HG03469 (cell line): Measurements from ENCODE around the gene NKX6-2.
"Not testable (repeated sequence)": the region's sequence is repeated elsewhere in the genome, so short reads cannot be mapped to it uniquely, and the experiment has no call there.

Source experiments
- ATAC-seq: cut with Tn5 transposase; IDR thresholded peaks from one replicate; pipeline ENCODE4 v1.9.1; 2021; ENCODE audit warnings: mild to moderate bottlenecking, moderate library complexity, moderate number of reproducible peaks; ENCODE audit not compliant: unreplicated experiment

Gene NKX6-2

DNA sequence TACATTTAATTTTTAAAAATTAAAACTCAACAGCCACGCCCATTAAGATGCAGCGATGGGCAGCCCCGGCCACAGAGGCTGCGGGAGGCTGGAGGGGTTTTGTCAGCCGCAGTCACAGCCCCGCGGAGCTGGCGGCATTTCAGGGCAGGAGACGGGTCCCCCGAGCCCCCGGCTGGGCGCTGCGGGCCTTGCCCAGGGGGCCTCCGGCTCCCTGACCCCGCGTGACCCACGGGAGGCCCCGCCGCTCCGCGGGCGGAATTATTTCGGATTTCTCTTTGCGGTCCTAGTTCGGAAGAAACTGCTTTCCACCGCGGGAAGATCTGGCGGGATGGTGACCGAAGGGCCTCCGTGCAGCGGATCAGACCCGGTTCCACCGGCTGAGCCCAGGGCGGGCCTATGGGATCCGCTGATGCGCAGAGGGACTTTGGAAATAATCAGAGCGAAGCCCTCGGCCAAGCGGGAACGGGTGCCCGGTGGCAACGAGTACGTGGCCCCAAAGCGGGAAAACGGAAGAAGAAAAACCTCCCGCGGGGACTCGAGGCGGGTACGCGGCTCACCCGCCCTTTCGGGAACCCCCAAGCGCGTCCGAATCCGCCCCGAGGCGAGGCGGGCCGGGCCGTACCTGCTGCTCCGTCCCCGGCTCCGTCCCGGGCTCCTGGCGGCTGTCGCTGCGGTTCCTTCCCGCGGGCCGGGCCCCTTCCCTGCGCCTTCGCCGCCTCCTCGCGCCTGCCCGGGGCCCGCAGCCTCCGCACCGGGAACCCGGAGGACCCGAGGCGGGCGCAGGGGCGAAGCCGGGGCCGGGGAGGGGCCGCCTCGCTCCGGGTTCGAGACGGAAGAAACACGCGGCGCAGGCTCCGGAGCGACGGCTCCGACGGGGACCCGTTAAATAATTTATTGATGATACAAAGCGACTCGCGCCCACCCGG lies 1.7 kb downstream of the NKX6-2 start:
- ATAC-seq: no peak

DNA sequence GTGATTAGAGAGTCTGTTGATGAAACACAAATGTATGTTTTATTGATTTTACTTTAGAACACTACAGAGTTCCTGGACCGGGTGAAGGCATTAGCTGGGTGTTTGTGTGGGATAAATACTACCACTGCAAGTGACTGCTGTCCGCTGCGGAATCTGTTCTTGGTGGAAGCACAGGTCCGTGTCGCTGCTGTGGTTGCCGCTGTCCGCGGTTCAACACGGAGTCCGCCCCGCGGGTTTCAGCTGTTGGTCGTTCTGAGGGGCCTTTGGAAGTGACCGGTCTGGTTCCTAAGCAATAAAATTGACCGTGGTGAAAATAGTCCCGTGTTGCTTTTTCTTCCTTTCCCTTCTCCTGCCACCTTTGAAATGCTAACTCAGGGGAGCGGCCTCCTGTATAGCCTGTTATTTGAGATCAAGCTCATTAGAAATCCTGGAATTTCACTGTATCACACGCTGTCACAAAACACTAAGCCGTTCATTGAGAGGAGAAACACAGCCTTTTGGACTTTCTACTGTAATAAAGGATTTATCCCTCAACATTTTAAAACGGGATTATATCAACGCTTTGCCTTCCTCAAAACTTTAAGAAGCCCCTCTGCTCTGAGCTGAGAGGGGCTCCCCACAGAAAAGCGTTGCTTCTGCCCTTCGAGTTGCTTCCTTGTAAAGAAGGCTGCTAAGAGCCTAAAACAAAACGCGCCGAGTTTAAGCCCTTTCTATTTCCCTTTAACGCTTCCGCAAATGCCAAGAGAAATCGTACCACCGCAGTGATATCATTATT lies 2.6 kb downstream of the NKX6-2 start:
- no peak for ATAC-seq

DNA sequence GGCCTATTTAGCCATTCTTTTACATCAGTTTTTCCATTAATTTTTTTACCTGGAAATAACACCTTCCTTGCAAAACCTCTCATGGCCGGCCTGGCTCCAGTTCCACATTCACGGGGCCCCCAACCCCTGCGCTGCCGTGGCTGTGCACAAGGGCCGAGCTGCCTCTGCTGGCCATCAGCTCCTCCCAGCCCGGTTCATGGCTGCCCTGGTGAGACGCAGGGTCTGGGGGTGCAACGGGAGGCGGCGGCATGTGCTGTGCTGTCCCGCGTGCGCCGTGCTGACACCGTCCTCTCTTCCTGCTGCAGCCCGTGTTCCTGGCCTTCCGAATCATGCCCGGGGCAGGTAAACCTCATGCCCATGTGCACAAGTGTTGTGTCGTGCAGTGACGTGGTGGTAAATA lies 4.4 kb downstream of the NKX6-2 start:
- ATAC-seq: no peak

DNA sequence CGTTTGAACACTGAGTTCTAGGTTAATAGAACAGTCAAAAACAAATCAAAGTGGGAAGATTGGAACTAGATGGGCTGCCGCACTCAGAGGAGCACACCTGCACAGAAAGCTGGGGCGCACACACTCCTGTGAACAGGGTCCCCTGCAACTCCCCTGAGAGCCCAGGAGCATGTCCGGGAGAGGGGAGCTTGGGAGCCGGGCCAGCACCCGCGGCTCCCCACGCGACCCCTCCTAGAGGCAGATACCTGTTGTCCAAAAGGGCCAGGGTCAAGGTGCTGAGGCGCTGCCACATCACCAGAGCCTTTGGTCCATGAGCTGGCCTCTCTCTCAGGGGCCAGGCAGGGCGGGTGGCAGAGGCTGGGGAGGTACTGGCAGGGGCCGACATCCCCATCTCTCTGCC lies 5.6 kb downstream of the NKX6-2 start:
- ATAC-seq: no peak

DNA sequence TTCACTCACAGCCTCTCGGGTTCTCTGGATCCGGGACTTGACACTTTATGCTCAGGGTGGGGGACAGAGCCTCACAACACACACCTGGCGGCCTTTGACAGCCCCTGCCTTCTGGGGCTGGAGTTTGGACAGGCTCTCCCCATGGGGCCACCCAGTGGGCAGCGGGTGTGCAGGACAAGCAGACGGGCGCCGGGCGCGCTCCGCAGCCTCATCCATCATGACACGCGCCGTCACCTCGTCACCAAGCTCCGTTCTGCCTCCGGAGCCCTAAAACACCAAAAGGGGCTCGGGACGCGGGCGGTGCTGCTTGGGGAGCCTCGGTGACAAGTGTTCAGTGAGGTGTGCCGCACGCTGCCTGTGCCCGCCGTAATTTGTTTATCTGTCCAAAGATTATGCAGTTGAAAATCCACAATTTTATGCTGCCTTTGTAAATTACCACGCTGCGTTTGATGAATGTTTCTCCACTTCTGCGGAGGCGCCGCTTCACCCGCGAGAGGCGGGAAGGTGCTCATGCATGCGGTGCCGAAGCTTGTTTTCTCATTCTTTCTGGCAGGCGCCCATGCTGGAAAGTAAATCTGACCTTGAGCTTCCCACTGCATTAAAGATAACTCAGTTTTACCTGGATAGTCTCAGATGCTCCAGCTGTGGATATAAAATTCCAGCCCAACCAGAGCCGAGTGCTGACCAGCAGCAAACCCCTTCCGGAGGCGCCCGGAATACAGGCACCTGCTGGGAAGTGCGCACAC lies 6.2 kb downstream of the NKX6-2 start:
- no peak for ATAC-seq

DNA sequence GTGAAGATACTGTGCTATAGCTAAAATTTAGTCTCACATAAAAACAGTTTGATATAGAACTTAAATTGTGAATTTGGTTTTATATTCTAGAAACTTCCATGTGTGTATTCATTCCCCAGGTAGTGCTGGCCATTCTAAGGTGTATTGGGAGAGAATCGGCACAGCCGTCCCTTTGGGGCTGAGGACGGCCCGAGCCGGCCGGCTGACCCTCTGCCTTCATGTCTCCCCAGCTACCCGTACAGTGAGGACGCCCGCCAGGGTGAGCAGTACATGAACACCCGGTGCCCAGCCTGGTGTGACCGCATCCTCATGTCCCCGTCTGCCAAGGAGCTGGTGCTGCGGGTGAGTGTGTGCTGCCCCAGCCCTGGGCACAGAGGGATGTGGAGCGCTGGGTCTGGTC lies 8.5 kb downstream of the NKX6-2 start:
- no peak for ATAC-seq

DNA sequence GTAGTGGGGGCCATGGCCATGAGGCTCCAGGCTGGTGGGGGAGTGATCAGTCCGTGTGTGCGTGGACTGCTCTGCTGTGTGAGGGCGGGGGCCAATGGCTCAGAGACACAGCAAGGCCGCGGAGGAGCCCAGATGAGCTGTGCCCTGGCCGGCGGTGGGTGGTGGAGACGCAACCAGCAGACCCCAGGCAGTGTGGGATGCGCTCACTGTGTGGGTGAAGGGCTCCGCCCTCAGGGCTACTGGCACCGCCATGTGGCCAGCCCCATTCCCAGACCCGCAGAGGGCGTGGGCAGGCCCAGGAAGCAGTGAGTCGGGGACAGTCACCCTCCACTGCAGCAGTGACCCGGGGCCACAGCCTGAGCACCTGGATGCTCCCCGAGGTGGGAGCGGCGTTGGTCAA lies 9.1 kb downstream of the NKX6-2 start:
- no peak for ATAC-seq

DNA sequence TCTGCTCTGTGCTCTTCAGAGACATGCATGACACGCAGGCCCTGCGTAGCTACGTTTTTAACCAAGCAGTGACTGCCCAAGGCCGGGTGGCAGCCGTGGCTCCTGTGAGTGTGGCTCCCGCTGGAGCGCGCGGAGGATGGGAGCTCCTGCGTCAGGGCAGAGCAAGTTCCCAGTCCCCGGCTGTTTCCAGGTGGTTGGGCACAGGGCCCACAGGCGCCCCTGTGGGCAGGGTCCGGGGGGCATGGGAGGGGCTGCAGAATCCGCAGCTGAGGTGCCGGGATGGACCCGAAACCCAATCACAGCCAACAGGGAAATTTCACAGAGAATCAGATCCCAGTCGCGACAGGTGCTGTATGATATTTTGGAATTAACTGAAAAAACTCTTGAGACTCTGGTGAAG lies 9.8 kb downstream of the NKX6-2 start:
- no peak for ATAC-seq

DNA sequence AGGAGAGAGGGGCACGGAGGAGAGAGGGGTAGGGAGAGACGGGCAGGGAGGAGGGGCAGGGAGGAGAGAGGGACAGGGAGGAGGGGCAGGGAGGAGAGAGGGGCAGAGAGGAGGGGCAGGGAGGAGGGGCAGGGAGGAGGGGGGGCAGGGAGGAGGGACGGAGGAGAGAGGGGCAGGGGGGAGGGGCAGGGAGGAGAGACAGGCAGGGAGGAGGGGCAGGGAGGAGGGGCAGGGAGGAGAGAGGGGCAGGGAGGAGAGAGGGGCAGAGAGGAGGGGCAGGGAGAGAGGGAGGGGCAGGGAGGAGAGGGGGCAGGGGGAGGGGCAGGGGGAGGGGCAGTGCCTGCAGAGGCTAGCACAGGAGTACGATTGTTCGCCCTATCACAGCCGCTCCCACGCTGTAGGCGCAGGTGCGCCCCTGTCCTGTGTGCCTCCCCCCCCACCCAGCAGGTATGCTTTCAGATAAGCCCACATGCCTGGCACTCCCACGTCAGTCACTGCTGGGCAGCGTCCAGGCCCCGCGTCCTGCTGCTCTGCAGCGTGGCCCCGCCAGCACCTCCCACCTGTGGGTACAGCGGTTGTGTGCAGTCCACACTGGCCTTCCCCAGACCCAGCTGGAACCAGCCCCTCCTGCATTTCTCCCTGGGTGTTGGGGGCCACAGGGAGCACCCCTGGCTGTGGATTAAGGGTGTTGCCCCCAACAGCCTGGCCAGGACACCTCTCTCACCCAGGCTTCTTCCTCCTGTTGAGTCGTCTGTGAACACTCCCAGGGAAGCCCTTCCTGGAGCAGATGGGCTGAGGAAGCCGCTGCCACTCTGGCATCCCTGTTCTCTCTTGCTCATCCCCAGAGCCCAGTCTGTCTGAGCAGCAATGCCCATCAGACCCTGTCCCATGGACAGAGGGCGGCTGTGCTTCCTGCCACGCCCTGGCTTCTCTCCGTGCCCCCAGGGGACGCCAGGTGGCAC lies 10.8 kb downstream of the NKX6-2 start:
- no peak for ATAC-seq

DNA sequence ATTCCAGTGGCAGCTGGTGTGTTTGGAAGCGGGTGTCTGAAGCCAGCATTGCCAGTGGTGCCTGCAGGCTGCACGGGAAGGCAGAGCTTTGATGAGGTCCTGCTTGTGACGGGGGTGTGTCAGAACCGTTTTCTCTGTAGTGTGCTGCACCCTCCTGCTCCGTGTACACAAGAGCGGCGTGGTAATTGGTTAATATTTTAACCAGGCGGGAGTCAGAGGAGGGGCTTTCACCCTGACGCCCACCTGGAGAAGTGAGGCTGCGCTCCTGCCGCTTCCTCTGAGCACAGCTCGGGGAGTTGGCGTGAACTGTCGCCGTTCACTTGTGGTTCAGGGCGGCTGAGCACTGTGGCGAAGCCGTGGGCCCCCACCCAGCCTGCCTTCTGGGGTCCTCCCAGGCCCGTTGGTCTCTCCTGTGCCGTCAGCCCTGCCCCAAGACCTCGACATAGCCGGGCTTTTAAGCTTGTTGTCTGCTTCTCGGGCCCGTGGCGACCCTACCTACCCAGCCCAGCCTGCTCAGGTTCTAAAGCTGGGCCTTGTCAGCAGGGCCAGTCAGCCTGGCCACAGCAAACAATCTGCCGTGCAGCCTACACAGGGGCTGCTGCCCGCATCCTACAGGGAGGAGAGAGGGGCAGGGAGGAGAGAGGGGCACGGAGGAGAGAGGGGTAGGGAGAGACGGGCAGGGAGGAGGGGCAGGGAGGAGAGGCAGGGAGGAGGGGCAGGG lies 11.6 kb downstream of the NKX6-2 start:
- no peak for ATAC-seq

DNA sequence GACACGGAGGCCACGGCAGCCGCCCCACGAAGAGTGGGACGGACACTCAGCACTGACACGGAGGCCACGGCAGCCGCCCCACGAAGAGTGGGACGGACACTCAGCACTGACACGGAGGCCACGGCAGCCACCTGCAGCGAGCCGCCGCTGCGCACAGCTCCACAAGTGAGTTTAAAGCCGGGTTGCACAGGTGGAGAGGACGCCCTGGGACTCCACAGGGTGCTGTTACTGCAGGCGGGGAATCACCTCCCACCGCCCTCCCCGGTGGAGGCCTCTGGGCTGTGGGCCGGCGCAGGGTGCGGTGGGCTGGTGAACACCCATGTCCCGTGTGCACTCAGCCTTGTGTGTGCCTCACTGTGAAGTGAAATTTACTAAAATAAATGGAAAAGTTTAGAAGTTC lies 13.1 kb downstream of the NKX6-2 start:
- ATAC-seq: not testable (repeated sequence)

DNA sequence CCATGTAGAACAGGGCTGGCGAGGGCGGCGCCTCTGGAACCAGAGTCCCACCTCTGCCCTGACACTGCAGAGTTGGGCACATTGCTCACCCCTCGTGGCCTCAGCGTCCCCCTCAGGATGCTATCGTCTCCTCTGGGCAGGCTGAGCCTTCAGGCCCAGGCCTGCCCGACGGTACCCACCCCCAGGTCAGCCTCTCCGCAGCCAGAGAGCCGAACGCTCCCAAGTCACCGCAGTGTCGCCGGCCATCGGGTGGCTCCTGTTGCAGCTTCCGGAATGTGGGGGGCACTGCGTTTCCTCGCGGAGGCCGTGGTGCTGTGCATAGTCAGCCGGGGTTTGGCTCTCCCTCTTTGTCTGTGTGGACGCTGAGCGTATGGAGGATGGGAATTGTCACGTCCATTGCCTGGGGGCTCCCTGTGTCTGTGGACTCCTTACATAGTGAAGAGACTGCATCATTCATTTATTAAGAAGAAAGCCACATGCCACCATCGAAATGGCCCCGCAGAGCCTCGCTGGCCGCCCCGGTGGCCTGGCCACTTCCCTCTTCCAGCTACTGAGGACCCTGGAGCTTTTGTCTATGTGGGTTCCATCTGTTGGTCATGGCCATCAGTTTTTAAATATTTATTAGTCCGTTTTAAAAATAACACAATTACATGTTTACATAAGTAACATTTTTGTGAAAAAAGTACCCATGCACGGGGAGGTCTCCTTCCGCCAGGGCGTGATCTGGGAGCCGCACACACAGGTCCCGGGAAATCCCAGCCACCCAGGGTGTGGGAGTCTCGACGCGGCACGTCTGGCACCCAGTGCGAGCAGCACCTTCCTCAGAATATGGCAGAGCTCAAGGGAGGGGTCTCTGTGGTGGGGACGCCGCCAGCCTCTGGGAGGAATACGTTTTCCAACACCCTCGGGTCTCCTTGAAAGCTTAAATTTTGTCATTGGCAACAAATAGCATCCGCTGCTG lies 15.6 kb downstream of the NKX6-2 start:
- no peak for ATAC-seq

DNA sequence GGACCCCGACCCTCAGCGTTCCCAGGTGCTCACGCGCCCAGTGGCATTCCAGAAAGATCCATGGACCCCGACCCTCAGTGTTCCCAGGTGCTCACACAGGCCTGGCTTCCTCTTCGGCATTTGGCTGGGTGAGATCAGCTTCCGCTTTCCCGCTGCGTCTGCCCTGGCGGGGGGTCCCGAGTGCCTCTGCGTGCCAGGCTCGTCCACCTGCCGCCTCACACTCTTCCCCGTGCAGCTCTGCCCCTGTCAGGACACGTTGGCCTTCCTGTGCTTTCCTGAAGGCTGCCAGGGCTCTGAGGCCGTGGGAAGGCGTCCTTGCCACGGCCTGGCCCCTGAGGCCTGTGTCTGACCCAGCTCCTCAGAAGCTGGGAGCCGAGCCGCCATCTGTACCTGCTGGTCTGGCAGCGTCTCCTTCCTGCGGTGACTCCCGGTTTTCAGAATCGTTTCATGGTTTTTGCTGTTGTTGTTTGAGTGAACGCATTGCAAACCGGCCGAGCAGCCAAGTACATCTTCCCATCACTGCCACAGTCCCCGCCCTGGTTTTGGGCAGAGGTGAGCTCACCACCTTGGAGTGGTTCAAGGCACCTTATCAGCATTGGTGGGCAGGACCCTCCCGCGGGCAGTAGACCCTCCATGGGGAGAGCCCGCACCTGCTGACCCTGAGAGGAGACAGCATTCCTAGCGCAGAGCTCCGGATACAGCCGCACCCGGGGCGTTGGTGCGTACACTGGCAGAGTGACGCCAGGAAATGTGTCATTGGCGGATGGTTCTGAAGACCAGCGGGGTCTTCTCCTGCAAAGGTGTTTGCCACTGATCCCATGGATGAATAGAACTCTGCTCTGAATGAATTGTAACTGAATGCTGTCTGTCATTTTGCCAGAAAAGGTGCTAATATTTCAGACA lies 17.4 kb downstream of the NKX6-2 start:
- ATAC-seq: no peak

DNA sequence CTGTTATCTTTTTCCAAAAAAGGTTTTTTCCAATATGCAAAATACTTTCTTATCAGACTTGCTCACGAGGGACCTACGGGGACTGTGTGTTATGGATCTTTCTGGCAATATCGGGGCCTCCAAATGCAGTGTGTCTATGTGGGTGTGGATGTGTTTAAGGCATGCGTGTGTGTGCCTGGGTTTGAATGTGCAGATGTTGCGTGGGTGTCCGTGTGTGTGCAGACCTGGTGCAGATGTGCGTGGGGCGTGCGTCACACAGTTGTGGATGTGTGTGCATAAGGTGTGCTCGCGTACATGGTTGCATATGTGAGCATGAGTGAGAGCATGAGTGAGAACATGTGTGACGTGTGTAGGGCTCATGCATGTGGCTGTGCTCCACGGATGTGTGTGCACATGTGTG lies 19.7 kb downstream of the NKX6-2 start:
- no peak for ATAC-seq

DNA sequence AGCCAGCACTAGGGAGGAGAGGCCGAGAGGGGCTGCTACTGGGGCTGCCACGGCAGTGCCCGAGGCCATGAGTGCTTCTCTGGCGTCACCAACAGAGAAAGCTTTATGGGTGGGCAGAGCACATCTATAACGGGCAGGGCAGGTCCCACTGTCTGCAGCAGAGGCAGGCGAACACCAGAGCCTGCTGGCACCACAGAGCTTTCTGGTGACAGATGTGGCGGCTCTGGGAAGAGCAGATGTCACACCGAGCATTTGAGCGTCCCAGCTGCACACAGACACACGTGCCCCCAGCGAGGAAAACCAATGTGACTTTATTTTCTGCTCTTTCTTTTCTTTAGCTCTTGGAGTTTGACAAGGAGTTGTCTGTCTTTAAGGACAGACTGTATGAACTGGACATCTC lies 20.5 kb downstream of the NKX6-2 start:
- ATAC-seq: no peak

DNA sequence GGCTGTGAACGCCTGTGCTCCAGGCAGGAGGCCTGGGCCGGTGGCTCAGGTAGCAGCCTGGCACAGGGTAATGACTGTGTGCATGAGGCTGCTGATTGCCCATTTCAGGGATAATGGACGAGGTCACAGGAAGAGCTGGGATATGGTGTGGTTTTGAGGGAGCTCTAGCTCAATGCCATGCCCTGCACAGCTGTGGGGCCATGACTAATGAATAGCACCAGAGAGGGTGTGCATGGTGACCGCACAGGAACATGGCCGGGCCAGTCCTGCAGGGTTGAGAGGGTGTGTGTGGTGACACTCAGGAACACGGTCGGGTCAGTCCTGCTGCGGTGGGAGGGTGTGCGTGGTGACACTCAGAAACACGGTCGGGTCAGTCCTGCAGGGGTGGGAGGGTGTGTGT lies 21.8 kb downstream of the NKX6-2 start:
- ATAC-seq: no peak

DNA sequence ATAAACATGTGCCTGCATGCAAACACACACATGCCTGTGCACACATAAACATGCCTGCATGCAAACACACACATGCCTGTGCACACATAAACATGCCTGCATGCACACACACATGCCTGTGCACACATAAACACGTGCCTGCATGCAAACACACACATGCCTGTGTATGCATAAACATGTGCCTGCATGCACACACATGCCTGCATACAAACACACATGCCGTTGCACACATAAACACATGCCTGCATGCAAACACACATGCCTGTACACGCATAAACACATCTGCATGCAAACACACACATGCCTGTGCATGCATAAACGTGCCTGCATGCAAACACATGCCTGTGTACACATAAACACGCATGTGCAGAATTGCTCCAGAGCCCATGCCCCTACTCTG lies 22.4 kb downstream of the NKX6-2 start:
- no peak for ATAC-seq
